CD14-positive monocyte (primary cell): ENCODE measurements around the gene PPP1R15A. TPM values are rescaled to one million over a fixed set of nuclear protein-coding genes. Genes with fewer than 3 reads are reported as not detected.

ENCODE experiments used
- DNase-seq, 3 donors: peaks; one replicate each; pipeline ENCODE4 v3.0.0-alpha.2; 2011 to 2022
- H2AFZ ChIP-seq: 2 replicates; pipeline ENCODE4 v1.6.0; 2012; ENCODE audit warnings: mild to moderate bottlenecking, low read depth, low read length, inconsistent platforms; ENCODE audit not compliant: insufficient read depth, poor library complexity, severe bottlenecking
- H3K27ac ChIP-seq, 2 donors: 1 replicate in 1 of 2; 2 replicates in 1 of 2; pipeline ENCODE4 v1.5.1; 2012 to 2013; ENCODE audit warnings: low read length in 2 of 2, control low read depth in 1 of 2, inconsistent platforms in 1 of 2, low read depth in 1 of 2, mild to moderate bottlenecking in 1 of 2
- H3K27me3 ChIP-seq, 2 donors: one replicate each; pipeline versions ENCODE4 v1.6.0 to v1.6.1; 2011 to 2013; ENCODE audit warnings: low read length in 2 of 2; ENCODE audit not compliant: control insufficient read depth in 2 of 2, insufficient read depth in 2 of 2
- H3K36me3 ChIP-seq, 2 donors: replicated peaks in 1 of 2; 1 replicate in 1 of 2; 2 replicates in 1 of 2; pipeline versions ENCODE4 v1.5.1 to v1.6.1; 2012 to 2013; ENCODE audit warnings: low read length in 2 of 2, control low read depth in 1 of 2, inconsistent platforms in 1 of 2, mild to moderate bottlenecking in 1 of 2; ENCODE audit not compliant: insufficient read depth in 2 of 2, control insufficient read depth in 1 of 2
- H3K4me1 ChIP-seq, 2 donors: 1 replicate in 1 of 2; 2 replicates in 1 of 2; pipeline versions ENCODE4 v1.5.1 to v1.6.1; 2012 to 2013; ENCODE audit warnings: low read length in 2 of 2, control low read depth in 1 of 2, inconsistent platforms in 1 of 2, mild to moderate bottlenecking in 1 of 2, moderate library complexity in 1 of 2; ENCODE audit not compliant: insufficient read depth in 2 of 2, control insufficient read depth in 1 of 2
- H3K4me2 ChIP-seq: replicated peaks from 2 replicates; pipeline ENCODE3; 2012; ENCODE audit warnings: low read length, moderate library complexity, mild to moderate bottlenecking; ENCODE audit not compliant: poor library complexity, severe bottlenecking; ENCODE audit errors: extremely low read depth
- H3K4me3 ChIP-seq, 3 experiments: fragments of 200-600 bp in 1 of 3; sonication (generic) in 1 of 3; replicated peaks in 1 of 3; 1 replicate in 2 of 3; 2 replicates in 1 of 3; pipeline ENCODE4 v1.5.1; 2011 to 2013; ENCODE audit warnings: low read length in 3 of 3, mild to moderate bottlenecking in 3 of 3, control low read depth in 2 of 3, low read depth in 2 of 3, inconsistent platforms in 1 of 3, moderate library complexity in 1 of 3
- H3K79me2 ChIP-seq: 2 replicates; pipeline ENCODE4 v1.6.0; 2012; ENCODE audit warnings: mild to moderate bottlenecking, control low read depth, inconsistent platforms, low read length, moderate library complexity; ENCODE audit not compliant: insufficient read depth
- H3K9ac ChIP-seq: 2 replicates; pipeline ENCODE4 v1.6.0; 2017; ENCODE audit warnings: low read length, mild to moderate bottlenecking; ENCODE audit not compliant: insufficient read depth, poor library complexity, severe bottlenecking
- H3K9me3 ChIP-seq, 2 donors: replicated peaks in 1 of 2; 1 replicate in 1 of 2; 2 replicates in 1 of 2; pipeline versions ENCODE4 v1.5.1 to v1.6.1; 2012 to 2013; ENCODE audit warnings: low read length in 2 of 2, control low read depth in 1 of 2; ENCODE audit not compliant: control insufficient read depth in 1 of 2, insufficient read depth in 1 of 2
- H4K20me1 ChIP-seq: 2 replicates; pipeline ENCODE4 v1.6.0; 2012; ENCODE audit warnings: mild to moderate bottlenecking, low read length, control low read depth, moderate library complexity; ENCODE audit not compliant: insufficient read depth
- H3K27ac Mint-ChIP-seq, 7 donors: one replicate each; pipeline ENCODE4 v1.8.0; 2020; ENCODE audit warnings: mild to moderate bottlenecking in 7 of 7, mixed read lengths in 7 of 7, moderate library complexity in 6 of 7, inconsistent platforms in 2 of 7
- H3K27me3 Mint-ChIP-seq, 3 donors: one replicate each; pipeline ENCODE4 v1.8.0; 2021 to 2022; ENCODE audit warnings: low read depth in 3 of 3, mild to moderate bottlenecking in 3 of 3, mixed read lengths in 3 of 3, moderate library complexity in 3 of 3, inconsistent platforms in 1 of 3
- H3K36me3 Mint-ChIP-seq, 2 donors: one replicate each; pipeline ENCODE4 v1.8.0; 2020; ENCODE audit warnings: mixed read lengths in 2 of 2, inconsistent platforms in 1 of 2, mild to moderate bottlenecking in 1 of 2
- H3K4me1 Mint-ChIP-seq: one replicate; pipeline ENCODE4 v1.8.0; 2020; ENCODE audit warnings: mild to moderate bottlenecking, mixed read lengths
- H3K4me3 Mint-ChIP-seq, 2 donors: one replicate each; pipeline ENCODE4 v1.8.0; 2020; ENCODE audit warnings: mild to moderate bottlenecking in 2 of 2, mixed read lengths in 2 of 2, moderate library complexity in 1 of 2
- H3K9me3 Mint-ChIP-seq, 7 donors: one replicate each; pipeline ENCODE4 v1.8.0; 2020 to 2022; ENCODE audit warnings: mixed read lengths in 7 of 7, mild to moderate bottlenecking in 6 of 7, moderate library complexity in 6 of 7, inconsistent platforms in 2 of 7
- CTCF ChIP-seq: fragments of 200-600 bp; IDR thresholded peaks from one replicate; pipeline ENCODE4 v1.8.0; 2022; ENCODE audit warnings: antibody characterized with exemption, mild to moderate bottlenecking
- WGBS: methylation state at CpG from one replicate; pipeline ENCODE4 v1.1.5; 2013; ENCODE audit warnings: missing lambda C conversion rate; ENCODE audit not compliant: insufficient coverage; 5-methylcytosine and 5-hydroxymethylcytosine counted together
- intact Hi-C, 2 donors: fragments of 100-400 bp; cut with micrococcal nuclease; formaldehyde crosslinking; loops; one replicate each; pipeline versions ENCODE4 v1.15.0 to v1.15.1; 2023
- polyA plus RNA-seq, 3 donors: library from polyadenylated mRNA; depleted of rRNA in 1 of 3; unstranded in 2 of 3; stranded (reverse) in 1 of 3; fragments of 300-500 nt in 2 of 3; fragments of >200 nt in 1 of 3; fragmentation: Illumina TruSeq in 2 of 3; gene quantifications; 1 replicate in 2 of 3; 2 replicates in 1 of 3; pipeline ENCODE4 v1.2.3, GENCODE V29; 2012 to 2021

Gene PPP1R15A
- polyA plus RNA-seq, 3 donors, result 127 to 745 (median 169) TPM

DNA sequence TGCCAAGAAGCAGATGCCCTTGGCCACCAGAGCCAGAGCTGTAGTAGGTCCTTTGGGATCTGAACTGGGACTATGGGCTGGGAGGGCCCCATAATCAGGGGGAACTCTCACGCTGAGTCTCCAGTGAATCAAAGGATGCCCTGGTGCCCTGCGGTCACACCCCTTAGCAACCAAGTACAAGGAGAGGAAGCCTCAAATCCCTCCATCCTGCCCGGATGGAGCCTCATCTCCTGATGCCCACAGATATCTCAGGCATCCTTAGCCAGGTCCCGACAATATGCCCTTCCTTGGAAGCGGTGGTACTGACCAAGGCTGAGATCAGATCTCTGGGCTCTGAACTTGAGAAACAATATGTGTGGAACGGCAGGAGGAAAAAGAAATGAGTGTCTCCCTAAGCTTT, 5.5 kb upstream of the PPP1R15A start:
- Mint-ChIP-seq H3K4me1 (peaks cover 8% of the 10 kb centered on the region), H3K4me3 (peak overlapping the region in 1 of 2 donors; percentile 52), H3K27me3 (peaks cover 7 to 20% (median 9%) of the 10 kb centered on the region in 3 donors), H3K36me3 (no peaks in the 10 kb centered on the region), H3K27ac (no peak overlapping the region), H3K9me3 (no peaks in the 10 kb centered on the region)
- no peak for DNase-seq
- H3K27me3 ChIP-seq, result peaks cover 0 to 9% of the 10 kb centered on the region in 2 donors
- intact Hi-C loops, result no loop called here
- no peaks in the 10 kb centered on the region for H3K36me3 ChIP-seq
- no peak overlapping the region for H3K9ac ChIP-seq
- peaks cover 10% of the 10 kb centered on the region in 2 donors for H3K4me1 ChIP-seq
- no peaks in the 10 kb centered on the region for H3K79me2 ChIP-seq
- no peaks in the 10 kb centered on the region for H3K9me3 ChIP-seq
- no peaks in the 10 kb centered on the region for H4K20me1 ChIP-seq
- H3K27ac ChIP-seq, result no peak overlapping the region
- TF ChIP-seq CTCF, result no peak
- no peak overlapping the region for H2AFZ ChIP-seq
- 56% methylated on average over 2 of the region's 6 CpGs for WGBS
- no peak overlapping the region for H3K4me3 ChIP-seq
- H3K4me2 ChIP-seq, result no peak overlapping the region

- no peak for TF ChIP-seq CTCF
- Mint-ChIP-seq H3K9me3 (peaks cover 0 to under 1% (median 0%) of the 10 kb centered on the region in 7 donors), H3K4me1 (peaks cover 10% of the 10 kb centered on the region), H3K4me3 (peak overlapping the region in 1 of 2 donors; percentile 52), H3K27ac (no peak overlapping the region), H3K27me3 (peaks cover 9 to 19% (median 10%) of the 10 kb centered on the region in 3 donors), H3K36me3 (no peaks in the 10 kb centered on the region)
- Histone ChIP-seq H3K4me1 (peaks cover 10% of the 10 kb centered on the region in 2 donors), H3K27me3 (peaks cover 0 to 9% of the 10 kb centered on the region in 2 donors), H3K36me3 (no peaks in the 10 kb centered on the region), H3K79me2 (peaks cover under 1% of the 10 kb centered on the region), H3K9me3 (no peaks in the 10 kb centered on the region), H3K9ac (no peak overlapping the region), H3K4me2 (no peak overlapping the region), H2AFZ (no peak overlapping the region), H4K20me1 (no peaks in the 10 kb centered on the region), H3K27ac (no peak overlapping the region), H3K4me3 (no peak overlapping the region)
- no peak for DNase-seq
- 100% methylated on average over 7 of the region's 14 CpGs for WGBS
- intact Hi-C loops, result no loop called here
Observed at GRCh38 chr19:48867123-48867745, 5.0 kb upstream of the PPP1R15A start.
